Keratinocyte (primary cell): ENCODE data around the gene MIA2.

Source experiments
- EZH2 ChIP-seq: IDR thresholded peaks from one replicate; pipeline ENCODE4 v1.6.1; 2012; ENCODE audit warnings: inconsistent platforms, mild to moderate bottlenecking, low read length, moderate library complexity
- TF ChIP-seq, protein P1 (sequence below), 3 experiments: IDR thresholded peaks in 1 of 3; conservative IDR thresholded peaks in 1 of 3; optimal IDR thresholded peaks in 1 of 3; 2 replicates in 2 of 3; 3 replicates in 1 of 3; pipeline versions ENCODE3 to v1.5.1; 2011; ENCODE audit warnings: low read length in 3 of 3, mild to moderate bottlenecking in 3 of 3, moderate library complexity in 2 of 3, control low read depth in 1 of 3, inconsistent platforms in 1 of 3; ENCODE audit not compliant: insufficient read depth in 2 of 3; ENCODE audit errors: extremely low read depth in 1 of 3

DNA sequence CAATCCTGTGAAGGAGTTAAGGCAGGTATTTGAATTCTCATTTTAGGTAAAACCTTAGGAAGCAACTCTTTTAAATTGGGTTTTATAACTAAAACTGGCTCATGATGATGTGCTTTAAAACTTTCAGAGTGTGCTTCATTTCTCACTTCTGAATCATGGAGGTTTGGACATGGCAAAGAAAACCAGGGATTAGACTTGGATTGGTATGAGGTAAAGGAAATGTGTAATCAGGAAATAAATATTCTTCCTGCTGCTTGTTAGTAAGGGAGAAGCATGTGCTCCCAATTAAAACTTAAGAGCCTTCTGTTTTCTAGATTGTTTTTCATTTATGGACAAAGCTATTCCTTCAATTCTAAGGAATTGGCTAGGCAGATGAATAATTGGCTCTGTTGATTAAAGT is 141.1 kb downstream of the MIA2 start:
- TF ChIP-seq, protein P1, sequence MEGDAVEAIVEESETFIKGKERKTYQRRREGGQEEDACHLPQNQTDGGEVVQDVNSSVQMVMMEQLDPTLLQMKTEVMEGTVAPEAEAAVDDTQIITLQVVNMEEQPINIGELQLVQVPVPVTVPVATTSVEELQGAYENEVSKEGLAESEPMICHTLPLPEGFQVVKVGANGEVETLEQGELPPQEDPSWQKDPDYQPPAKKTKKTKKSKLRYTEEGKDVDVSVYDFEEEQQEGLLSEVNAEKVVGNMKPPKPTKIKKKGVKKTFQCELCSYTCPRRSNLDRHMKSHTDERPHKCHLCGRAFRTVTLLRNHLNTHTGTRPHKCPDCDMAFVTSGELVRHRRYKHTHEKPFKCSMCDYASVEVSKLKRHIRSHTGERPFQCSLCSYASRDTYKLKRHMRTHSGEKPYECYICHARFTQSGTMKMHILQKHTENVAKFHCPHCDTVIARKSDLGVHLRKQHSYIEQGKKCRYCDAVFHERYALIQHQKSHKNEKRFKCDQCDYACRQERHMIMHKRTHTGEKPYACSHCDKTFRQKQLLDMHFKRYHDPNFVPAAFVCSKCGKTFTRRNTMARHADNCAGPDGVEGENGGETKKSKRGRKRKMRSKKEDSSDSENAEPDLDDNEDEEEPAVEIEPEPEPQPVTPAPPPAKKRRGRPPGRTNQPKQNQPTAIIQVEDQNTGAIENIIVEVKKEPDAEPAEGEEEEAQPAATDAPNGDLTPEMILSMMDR (optimal IDR thresholded peaks at IDR 0.05 in 1 of 3, IDR thresholded peaks at IDR 0.05 in 1 of 3, conservative IDR thresholded peaks at IDR 0.05 in 1 of 3; ENCODE audit: extremely low read depth in 1 of 3, insufficient read depth in 2 of 3, low read length in 3 of 3), result no peak
- TF ChIP-seq EZH2, result no peak
